Peyer's patch (tissue), 4 donors: ENCODE results near the gene ITFG2. TPM values are rescaled to one million over a fixed set of nuclear protein-coding genes. Genes with fewer than 3 reads are reported as not detected.

Experiments
- DNase-seq, 3 donors: peaks; one replicate each; pipeline ENCODE4 v3.0.0-alpha.2; 2017 to 2019
- H3K27ac ChIP-seq, 4 donors: fragments of 200-600 bp; sonication (generic); one replicate each; pipeline ENCODE4 v1.5.1; 2016 to 2019
- H3K27me3 ChIP-seq, 2 donors: fragments of 200-600 bp; sonication (generic); one replicate each; pipeline ENCODE4 v1.5.1; 2019
- H3K36me3 ChIP-seq, 3 donors: fragments of 200-600 bp; sonication (generic); one replicate each; pipeline ENCODE4 v1.5.1; 2016 to 2019
- H3K4me1 ChIP-seq, 4 donors: fragments of 200-600 bp; sonication (generic); one replicate each; pipeline ENCODE4 v1.5.1; 2016 to 2019
- H3K4me3 ChIP-seq, 4 donors: fragments of 200-600 bp; sonication (generic); 1 replicate in 3 of 4; 2 replicates in 1 of 4; pipeline ENCODE4 v1.5.1; 2016 to 2019; ENCODE audit warnings: mild to moderate bottlenecking in 1 of 4
- H3K9me3 ChIP-seq, 4 donors: fragments of 200-600 bp; sonication (generic); one replicate each; pipeline ENCODE4 v1.5.1; 2016 to 2019; ENCODE audit warnings: mild to moderate bottlenecking in 1 of 4
- CTCF ChIP-seq, 6 experiments: fragments of 450-650 bp in 4 of 6; fragments of 200-600 bp in 2 of 6; sonication (generic) in 1 of 6; IDR thresholded peaks; one replicate each; pipeline ENCODE4 v1.5.1; 2017 to 2019; ENCODE audit warnings: antibody characterized with exemption in 6 of 6, mild to moderate bottlenecking in 3 of 6, moderate library complexity in 1 of 6
- POLR2A ChIP-seq, 2 donors: fragments of 450-650 bp; IDR thresholded peaks; one replicate each; pipeline ENCODE4 v1.5.1; 2017; ENCODE audit warnings: antibody characterized with exemption in 2 of 2, mild to moderate bottlenecking in 2 of 2, moderate library complexity in 2 of 2
- total RNA-seq, 4 donors: library from RNA; depleted of rRNA; stranded (reverse); fragments of >200 nt; gene quantifications; one replicate each; pipeline ENCODE4 v1.1.0, GENCODE V29; 2016

Gene ITFG2
- total RNA-seq, 4 donors from 2014 or later = 50.8 to 119 (median 102) TPM

DNA sequence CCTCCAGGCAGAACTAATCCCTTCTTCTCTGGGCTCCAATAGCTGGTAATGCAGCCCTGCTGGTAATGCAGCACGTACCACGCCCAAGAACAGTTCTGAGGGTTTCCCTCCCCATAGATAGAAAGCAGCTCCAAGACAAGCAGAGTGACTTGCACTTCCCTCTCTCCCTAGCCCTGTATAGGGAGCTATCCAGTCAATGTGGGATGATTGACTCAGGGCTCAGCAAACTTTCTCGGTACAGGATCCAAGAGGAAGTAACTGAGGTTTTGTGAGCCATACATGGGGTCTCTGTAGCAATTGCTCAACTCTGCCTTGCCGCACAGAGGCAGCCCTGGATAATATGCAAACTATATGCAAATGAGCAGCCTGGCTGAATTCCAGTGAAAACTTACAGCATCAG lies 33.2 kb upstream of the ITFG2 start:
- no peak for TF ChIP-seq CTCF (IDR thresholded peaks at IDR 0.05)
- no peak for TF ChIP-seq POLR2A (IDR thresholded peaks at IDR 0.05)
- H3K27ac ChIP-seq = no peak overlapping the region
- peaks cover 0 to 7% (median 0%) of the 10 kb centered on the region in 4 donors for H3K4me1 ChIP-seq
- no peak overlapping the region for H3K4me3 ChIP-seq
- DNase-seq = no peak
- H3K36me3 ChIP-seq = no peaks in the 10 kb centered on the region
- H3K9me3 ChIP-seq = no peaks in the 10 kb centered on the region
- H3K27me3 ChIP-seq = no peaks in the 10 kb centered on the region

- TF ChIP-seq CTCF (IDR thresholded peaks at IDR 0.05) (peak; percentile 29 to 92 (median 80)), POLR2A (IDR thresholded peaks at IDR 0.05) (no peak)
- Histone ChIP-seq H3K36me3 (no peaks in the 10 kb centered on the region), H3K27ac (no peak overlapping the region), H3K4me1 (peaks cover 0 to 8% (median 0%) of the 10 kb centered on the region in 4 donors), H3K9me3 (no peaks in the 10 kb centered on the region), H3K27me3 (no peaks in the 10 kb centered on the region), H3K4me3 (peak overlapping the region in 2 of 4 donors; percentile 20 to 30)
- peak in 2 of 3 donors; percentile 67 to 75 for DNase-seq
These were observed 28.4 kb upstream of the ITFG2 start for GRCh38 chr12:2783936-2784600.

DNA sequence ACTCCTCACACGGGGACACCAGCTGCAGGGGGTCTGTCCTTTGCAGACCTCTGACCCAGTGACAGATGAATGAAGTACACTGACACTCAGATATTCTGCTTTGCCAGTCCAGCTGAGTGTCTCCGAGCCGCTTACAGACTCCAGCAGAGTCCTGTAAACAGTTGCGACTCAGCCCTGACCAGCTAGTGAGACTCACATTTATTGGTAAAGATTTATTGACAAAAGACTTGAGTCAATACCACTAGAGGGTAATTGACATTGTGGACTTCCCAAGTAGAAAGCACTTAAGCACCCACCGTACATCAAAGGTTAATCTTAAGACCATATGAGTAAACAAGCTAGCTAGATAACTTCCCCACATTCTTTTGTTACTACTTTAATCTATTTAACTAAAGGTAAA lies 27.5 kb upstream of the ITFG2 start:
- TF ChIP-seq POLR2A (IDR thresholded peaks at IDR 0.05) (no peak), CTCF (IDR thresholded peaks at IDR 0.05) (no peak)
- Histone ChIP-seq H3K4me1 (peaks cover 0 to 8% (median 0%) of the 10 kb centered on the region in 4 donors), H3K4me3 (no peak overlapping the region), H3K9me3 (no peaks in the 10 kb centered on the region), H3K36me3 (no peaks in the 10 kb centered on the region), H3K27me3 (no peaks in the 10 kb centered on the region), H3K27ac (no peak overlapping the region)
- DNase-seq = no peak

DNA sequence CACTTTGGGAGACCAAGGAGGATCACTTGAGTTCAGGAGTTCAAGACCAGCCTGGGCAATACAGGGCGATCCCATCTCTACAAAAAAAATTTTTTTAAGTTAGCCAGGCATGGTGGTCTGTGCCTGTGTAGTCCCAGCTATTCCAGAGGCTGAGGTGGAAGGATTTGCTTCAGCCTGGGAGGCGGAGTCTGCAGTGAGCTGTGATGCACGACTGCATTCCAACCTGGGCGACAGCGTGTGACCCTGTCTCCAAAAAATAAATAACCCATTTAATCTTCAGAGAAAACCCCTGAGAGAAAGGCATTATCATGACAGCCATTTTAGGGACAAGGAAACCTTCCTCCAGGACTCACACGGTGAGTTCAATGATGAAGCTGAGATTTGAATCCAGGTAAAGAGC lies 21.4 kb upstream of the ITFG2 start:
- peaks cover 0 to 5% (median 2%) of the 10 kb centered on the region in 4 donors for H3K4me1 ChIP-seq
- H3K36me3 ChIP-seq = no peaks in the 10 kb centered on the region
- no peak for TF ChIP-seq CTCF (IDR thresholded peaks at IDR 0.05)
- no peaks in the 10 kb centered on the region for H3K27me3 ChIP-seq
- no peak overlapping the region for H3K27ac ChIP-seq
- no peaks in the 10 kb centered on the region for H3K9me3 ChIP-seq
- H3K4me3 ChIP-seq = no peak overlapping the region
- DNase-seq = no peak

- H3K9me3 ChIP-seq = no peaks in the 10 kb centered on the region
- TF ChIP-seq POLR2A (IDR thresholded peaks at IDR 0.05) = no peak
- TF ChIP-seq CTCF (IDR thresholded peaks at IDR 0.05) = no peak
- peaks cover 0 to 4% (median 0%) of the 10 kb centered on the region in 3 donors for H3K36me3 ChIP-seq
- peaks cover 4 to 18% (median 8%) of the 10 kb centered on the region in 4 donors for H3K4me1 ChIP-seq
- H3K27me3 ChIP-seq = no peaks in the 10 kb centered on the region
- H3K27ac ChIP-seq = no peak overlapping the region
- no peak for DNase-seq
- no peak overlapping the region for H3K4me3 ChIP-seq
These were observed 19.6 kb upstream of the ITFG2 start for GRCh38 chr12:2792671-2793500.
